Stimulated activated CD4-positive, alpha-beta T cell treated with anti-CD3 and anti-CD28 coated beads, Interleukin-1b, Interleukin-23, amount 100 ng/mL, for 4 hours (primary cell): ENCODE data around the gene MSH5.
A peak's percentile ranks its signal among the peaks of the same experiment; 100 is the strongest.
"Not testable (repeated sequence)": the region's sequence is repeated elsewhere in the genome, so short reads cannot be mapped to it uniquely, and the experiment has no call there.

ENCODE experiments used
- DNase-seq, 2 donors: peaks; one replicate each; pipeline ENCODE4 v3.0.0-alpha.2; 2020; ENCODE audit warnings: low read depth in 2 of 2

The MSH5 gene

GRCh38 chr6:31778999-31779885 lies 39.4 kb downstream of the MSH5 start:
- no peak for DNase-seq

GRCh38 chr6:31779908-31780307 lies 40.1 kb downstream of the MSH5 start:
- DNase-seq, result no peak

GRCh38 chr6:31780507-31781243 lies 40.9 kb downstream of the MSH5 start:
- no peak for DNase-seq

- DNase-seq, result no peak
Measured at GRCh38 chr6:31781244-31782125, 41.7 kb downstream of the MSH5 start.

- DNase-seq, result no peak
Measured at GRCh38 chr6:31782126-31782855, 42.5 kb downstream of the MSH5 start.

- no peak for DNase-seq
Measured at GRCh38 chr6:31784098-31784925, 44.5 kb downstream of the MSH5 start.

- DNase-seq, result no peak
Measured at GRCh38 chr6:31785475-31785874, 45.7 kb downstream of the MSH5 start.

- no peak for DNase-seq
Measured at GRCh38 chr6:31791324-31792089, 51.7 kb downstream of the MSH5 start.

- no peak for DNase-seq
Measured at GRCh38 chr6:31792090-31792374, 52.2 kb downstream of the MSH5 start.

- no peak for DNase-seq
Measured at GRCh38 chr6:31792761-31793171, 53.0 kb downstream of the MSH5 start.

GRCh38 chr6:31793927-31794245 lies 54.1 kb downstream of the MSH5 start:
- DNase-seq, result not testable (repeated sequence)

- DNase-seq, result no peak
Measured at GRCh38 chr6:31794294-31794865, 54.6 kb downstream of the MSH5 start.

- DNase-seq, result peak in 1 of 2 donors; percentile 42
Measured at GRCh38 chr6:31794866-31795615, 55.2 kb downstream of the MSH5 start.

- peak; percentile 65 to 80 for DNase-seq
Measured at GRCh38 chr6:31795616-31796298, 56.0 kb downstream of the MSH5 start, which contains the start of gene VARS1. VARS1 (minus strand) TSS chr6:31795752; CDS start chr6:31795217, 535 bp downstream.

- no peak for DNase-seq
Measured at GRCh38 chr6:31796993-31797385, 57.2 kb downstream of the MSH5 start.

GRCh38 chr6:31797588-31797987 lies 57.8 kb downstream of the MSH5 start:
- no peak for DNase-seq

- no peak for DNase-seq
Measured at GRCh38 chr6:31799781-31800180, 60.0 kb downstream of the MSH5 start.
